ENCODE measurements around the gene PDE4C.

The PDE4C gene

GRCh38 chr19:18259893-18260292 is 33.7 kb upstream of the PDE4C start:
- no peak overlapping the region for H3K27ac ChIP-seq
- no peaks in the 10 kb centered on the region for H3K4me1 ChIP-seq
- intact Hi-C loops (cut with DNase I; ENCODE audit: low total_unique reads) = loop anchor here (10.0 kb wide), 1 partner anchor 145 kb away; no protein-coding TSS in a partner anchor
- no peak for TF ChIP-seq CTCF (IDR thresholded peaks at IDR 0.05)
- H3K9me3 ChIP-seq = no peaks in the 10 kb centered on the region
- no peaks in the 10 kb centered on the region for H3K27me3 ChIP-seq
- H3K4me3 ChIP-seq = no peak overlapping the region
- no peak for DNase-seq
- peaks cover 10 to 48% (median 43%) of the 10 kb centered on the region in 3 donors for H3K36me3 ChIP-seq

- no peaks in the 10 kb centered on the region for H3K4me1 ChIP-seq
- no peak for TF ChIP-seq CTCF (IDR thresholded peaks at IDR 0.05)
- no peak overlapping the region for H3K27ac ChIP-seq
- H3K9me3 ChIP-seq = no peaks in the 10 kb centered on the region
- H3K27me3 ChIP-seq = no peaks in the 10 kb centered on the region
- intact Hi-C loops (cut with DNase I; ENCODE audit: low total_unique reads) = no loop called here
- no peak overlapping the region for H3K4me3 ChIP-seq
- DNase-seq = no peak
- peaks cover 0 to 29% (median 22%) of the 10 kb centered on the region in 3 donors for H3K36me3 ChIP-seq
Observed at GRCh38 chr19:18257503-18258470, 31.5 kb upstream of the PDE4C start.

GRCh38 chr19:18254546-18255503 is 28.6 kb upstream of the PDE4C start:
- H3K4me1 ChIP-seq = no peaks in the 10 kb centered on the region
- DNase-seq = no peak
- no peak overlapping the region for H3K27ac ChIP-seq
- intact Hi-C loops (cut with DNase I; ENCODE audit: low total_unique reads) = no loop called here
- no peaks in the 10 kb centered on the region for H3K9me3 ChIP-seq
- no peak for TF ChIP-seq CTCF (IDR thresholded peaks at IDR 0.05)
- no peaks in the 10 kb centered on the region for H3K27me3 ChIP-seq
- H3K36me3 ChIP-seq = peaks cover 0 to 22% (median 20%) of the 10 kb centered on the region in 3 donors
- H3K4me3 ChIP-seq = no peak overlapping the region

- no peak for TF ChIP-seq CTCF (IDR thresholded peaks at IDR 0.05)
- no peaks in the 10 kb centered on the region for H3K27me3 ChIP-seq
- intact Hi-C loops (cut with DNase I; ENCODE audit: low total_unique reads) = no loop called here
- H3K4me3 ChIP-seq = no peak overlapping the region
- H3K27ac ChIP-seq = no peak overlapping the region
- DNase-seq = no peak
- H3K36me3 ChIP-seq = peaks cover 0 to 22% (median 20%) of the 10 kb centered on the region in 3 donors
- no peaks in the 10 kb centered on the region for H3K4me1 ChIP-seq
- H3K9me3 ChIP-seq = no peaks in the 10 kb centered on the region
Observed at GRCh38 chr19:18253716-18254115, 27.5 kb upstream of the PDE4C start.

GRCh38 chr19:18253130-18253529 is 26.9 kb upstream of the PDE4C start:
- Histone ChIP-seq H3K4me3 (no peak overlapping the region), H3K36me3 (peaks cover 0 to 17% (median 16%) of the 10 kb centered on the region in 3 donors), H3K27ac (no peak overlapping the region), H3K9me3 (no peaks in the 10 kb centered on the region), H3K4me1 (no peaks in the 10 kb centered on the region), H3K27me3 (peaks cover 0 to 4% of the 10 kb centered on the region in 2 donors)
- no peak for TF ChIP-seq CTCF (IDR thresholded peaks at IDR 0.05)
- DNase-seq = no peak
- intact Hi-C loops (cut with DNase I; ENCODE audit: low total_unique reads) = no loop called here

All from tibial artery (tissue), 4 donors.